Ecto neural progenitor cell (in vitro differentiated cells): ENCODE results near the gene NR3C2.
"Not testable (repeated sequence)": the region's sequence is repeated elsewhere in the genome, so short reads cannot be mapped to it uniquely, and the experiment has no call there.

ENCODE experiments used
- DNase-seq: peaks from one replicate; pipeline ENCODE4 v3.0.0-alpha.2; 2018; ENCODE audit warnings: low spot score

The NR3C2 gene

DNA sequence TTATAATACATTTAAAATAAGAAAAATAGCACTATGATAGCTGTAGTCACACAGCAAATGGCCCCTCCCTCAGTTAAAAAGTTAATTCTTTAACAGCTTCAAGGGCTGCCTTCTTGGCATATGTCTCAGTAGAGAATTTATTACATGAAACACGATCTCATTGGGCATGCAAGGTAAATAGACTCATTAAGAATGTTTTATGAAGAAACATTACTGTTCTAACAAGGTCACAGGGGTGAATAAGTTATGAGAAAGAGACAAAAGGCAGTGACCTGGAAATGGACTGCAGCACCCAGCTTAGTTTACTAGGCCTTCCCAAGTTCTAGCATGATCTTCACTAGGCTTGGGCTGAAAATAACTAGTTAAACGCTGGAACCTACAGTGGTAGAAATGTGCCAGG lies 277.7 kb downstream of the NR3C2 start:
- DNase-seq, result no peak

DNA sequence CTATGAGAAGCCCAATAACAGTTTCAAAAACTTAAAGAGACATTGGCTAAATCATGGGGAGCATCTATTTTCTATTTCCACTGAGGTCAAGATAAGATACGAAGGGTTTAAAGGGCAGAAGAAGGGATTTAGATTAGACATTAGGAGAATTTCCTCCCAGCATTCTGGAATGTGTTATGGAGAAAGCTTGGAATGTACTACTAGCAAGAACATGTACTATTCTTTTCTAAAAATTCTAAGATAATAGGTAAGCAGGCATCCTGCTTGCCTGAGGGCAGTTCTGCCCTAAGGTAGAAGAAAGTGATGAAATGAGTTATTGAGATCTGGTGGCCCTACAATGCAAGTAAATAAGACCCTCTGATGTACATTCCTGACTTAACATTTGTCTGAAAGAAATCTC lies 279.2 kb downstream of the NR3C2 start:
- DNase-seq, result no peak

DNA sequence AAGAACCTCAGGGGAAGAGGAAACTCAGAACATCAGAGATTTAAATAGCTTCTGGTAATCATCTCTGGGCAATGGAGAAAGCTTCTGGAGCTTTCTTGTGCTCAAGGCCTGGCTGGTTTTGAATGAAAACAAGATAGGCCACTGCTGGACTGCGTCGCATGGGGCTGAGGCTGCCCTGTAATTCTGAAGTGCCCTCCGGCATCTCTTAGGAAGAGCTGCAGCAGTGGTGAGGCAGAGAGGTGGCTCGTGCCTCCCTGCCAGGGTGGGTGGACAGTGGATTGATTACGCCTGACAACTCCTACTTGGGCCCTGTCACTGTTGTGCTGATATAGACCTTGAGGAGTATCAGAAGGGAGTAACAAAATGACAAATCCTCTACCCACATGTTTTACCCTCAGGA lies 279.7 kb downstream of the NR3C2 start:
- no peak for DNase-seq

DNA sequence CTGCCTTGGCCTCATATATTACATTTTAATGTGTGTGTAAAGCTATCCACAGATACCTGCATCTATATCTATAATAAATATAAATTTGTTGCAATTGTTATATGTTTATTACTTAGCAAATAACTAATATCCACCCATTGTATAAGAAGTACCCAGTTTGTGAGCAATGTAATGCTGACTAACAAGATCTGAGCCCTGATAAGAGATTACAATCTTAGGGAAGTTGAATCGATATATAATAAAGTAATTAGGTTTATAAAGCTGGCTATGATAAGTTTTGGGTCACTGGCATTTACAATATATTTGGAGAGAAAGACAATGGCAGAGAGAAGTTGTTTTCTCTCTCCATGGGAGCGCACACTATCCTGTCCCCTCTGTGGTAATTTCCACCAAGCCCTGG lies 280.6 kb downstream of the NR3C2 start:
- DNase-seq, result no peak

DNA sequence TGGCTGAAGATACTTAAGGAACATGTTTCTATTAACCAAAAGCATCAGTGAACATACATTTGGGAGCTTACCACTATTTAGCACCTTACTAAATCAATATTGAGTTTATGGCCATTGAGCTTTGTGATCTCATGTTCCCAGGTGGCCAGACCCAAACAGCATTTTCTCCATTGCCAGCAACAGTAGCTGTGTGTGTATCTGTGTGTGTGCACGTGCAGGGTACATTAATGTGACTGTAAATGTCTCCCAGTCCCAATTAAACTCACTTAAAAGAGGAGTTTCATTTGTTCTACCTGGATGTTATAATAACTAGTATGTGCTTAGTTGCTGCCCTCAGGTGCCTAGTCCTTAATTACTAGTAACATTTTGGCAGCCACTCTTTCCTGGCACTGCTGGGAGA lies 282.4 kb downstream of the NR3C2 start:
- DNase-seq, result no peak

DNA sequence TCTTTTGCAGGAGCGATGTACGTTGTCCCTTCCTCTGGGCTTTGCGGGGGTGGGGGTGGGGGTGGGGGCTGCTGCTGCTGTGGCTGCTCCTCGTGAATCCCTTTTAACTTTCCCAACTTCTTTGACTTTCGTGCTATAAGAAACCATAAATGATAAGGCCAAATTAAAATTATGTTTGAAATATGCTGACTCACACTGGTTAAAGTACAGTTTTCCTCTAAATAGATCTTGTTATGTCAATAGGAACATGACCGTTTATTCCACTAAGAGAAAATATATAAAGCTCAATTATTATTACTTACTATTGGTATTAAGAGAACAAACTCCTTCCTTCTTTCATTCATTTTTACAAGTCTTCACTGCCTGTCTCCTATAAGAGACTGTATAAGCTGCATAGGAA lies 287.4 kb downstream of the NR3C2 start:
- no peak for DNase-seq

DNA sequence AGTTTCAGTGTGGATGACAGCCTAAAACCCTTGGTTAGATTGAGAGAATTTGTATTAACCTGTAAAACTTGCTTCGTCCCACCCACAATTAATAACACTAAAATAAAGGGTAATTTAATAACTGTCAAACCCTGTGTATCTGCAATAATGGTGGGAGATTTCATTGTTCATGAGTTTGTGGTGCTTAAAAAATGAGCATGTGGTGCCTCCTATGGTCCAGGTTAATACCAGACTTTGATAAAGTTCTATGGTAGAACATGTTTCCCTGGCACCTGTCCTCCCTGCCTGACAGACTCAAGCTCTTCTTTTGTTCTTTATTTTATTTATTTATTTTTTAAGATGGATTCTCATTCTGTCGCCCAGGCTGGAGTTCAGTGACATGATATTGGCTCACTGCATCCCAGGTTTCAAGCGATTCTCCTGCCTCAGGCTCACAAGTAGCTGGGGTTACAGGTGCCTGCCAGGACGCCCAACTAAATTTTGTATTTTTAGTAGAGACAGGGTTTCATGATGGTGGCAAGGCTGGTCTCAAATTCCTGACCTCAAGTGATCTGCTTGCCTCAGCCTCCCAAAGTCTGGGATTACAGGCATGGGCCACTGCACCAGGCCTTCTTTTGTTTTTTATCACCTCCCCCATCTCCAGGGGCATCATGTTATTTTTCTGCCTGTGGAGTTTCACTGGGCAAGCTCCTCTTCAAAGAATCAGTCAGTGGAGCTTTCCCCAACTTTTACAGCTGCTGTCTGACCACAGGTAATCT lies 289.2 kb downstream of the NR3C2 start:
- no peak for DNase-seq

DNA sequence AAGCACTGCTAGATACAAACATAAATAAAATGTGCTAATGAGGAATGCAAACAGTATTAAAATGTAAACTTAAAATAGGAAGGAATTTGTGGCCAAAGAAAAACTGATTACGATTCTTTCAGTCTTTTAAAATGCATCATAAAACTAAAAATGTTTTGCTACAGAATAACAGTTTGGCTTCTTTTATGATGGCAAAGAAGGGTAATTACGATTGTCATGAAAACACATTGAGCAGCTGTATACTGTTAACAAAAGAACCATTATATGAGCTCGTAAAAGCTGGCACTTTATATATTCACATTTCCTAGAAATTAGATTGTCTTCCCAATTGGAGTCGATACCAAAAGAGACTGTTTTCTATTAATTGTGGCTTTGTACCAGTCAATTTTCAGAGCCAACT lies 290.4 kb downstream of the NR3C2 start:
- no peak for DNase-seq

DNA sequence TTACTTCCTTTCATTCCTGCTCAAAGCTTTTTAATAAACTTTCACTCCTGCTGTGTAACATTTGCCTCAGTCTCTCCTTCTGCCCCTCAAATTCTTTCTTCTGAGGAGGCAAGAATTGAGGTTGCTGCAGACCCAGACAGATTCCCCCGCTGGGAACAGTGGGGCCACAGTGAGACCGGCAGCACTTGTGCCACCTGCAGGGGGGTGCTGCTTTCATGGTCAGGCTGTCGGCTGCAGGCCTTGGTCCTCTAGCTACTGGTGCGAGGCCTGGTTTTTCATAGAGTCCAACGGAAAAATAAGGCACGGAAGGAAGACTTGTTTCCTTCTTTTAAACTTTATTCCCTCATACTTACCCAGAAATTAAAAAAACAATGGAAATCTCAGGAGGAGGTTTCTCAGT lies 296.7 kb downstream of the NR3C2 start:
- no peak for DNase-seq

DNA sequence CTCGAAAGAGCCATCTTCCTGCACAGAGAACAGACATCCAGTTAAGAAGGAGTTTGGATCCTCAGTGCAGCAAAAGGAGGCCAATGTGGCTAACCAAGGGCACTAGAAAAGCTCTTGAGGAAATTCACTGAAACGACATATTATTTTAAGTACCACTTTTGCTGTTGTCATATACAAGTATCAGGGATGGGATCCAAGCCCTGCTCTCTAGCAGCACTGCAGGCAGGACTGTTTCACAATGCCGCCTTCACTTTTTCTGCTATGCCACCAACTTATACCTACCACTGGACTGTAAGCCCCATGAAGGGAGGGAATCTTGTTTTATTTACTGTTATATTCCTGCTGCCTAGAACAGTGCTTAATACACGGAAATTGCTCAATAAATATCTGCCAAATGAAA lies 299.0 kb downstream of the NR3C2 start:
- DNase-seq, result no peak

DNA sequence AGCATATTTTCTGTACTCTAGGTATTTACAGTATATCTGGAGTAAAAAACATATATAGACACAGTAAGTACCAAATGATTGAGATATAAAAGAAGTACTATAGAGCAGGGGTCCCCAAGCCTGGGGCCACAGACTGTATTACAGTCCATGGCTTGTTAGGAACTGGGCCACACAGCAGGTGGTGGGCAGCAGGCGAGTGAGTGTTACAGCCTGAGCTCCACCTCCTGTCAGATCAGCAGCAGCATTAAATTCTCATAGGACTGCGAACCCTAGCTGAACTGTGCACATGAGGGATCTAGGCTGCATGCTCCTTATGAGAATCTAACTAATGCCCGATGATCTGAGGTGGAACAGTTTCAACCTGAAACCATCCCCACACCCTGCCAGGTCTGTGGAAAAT lies 300.7 kb downstream of the NR3C2 start:
- DNase-seq, result no peak

DNA sequence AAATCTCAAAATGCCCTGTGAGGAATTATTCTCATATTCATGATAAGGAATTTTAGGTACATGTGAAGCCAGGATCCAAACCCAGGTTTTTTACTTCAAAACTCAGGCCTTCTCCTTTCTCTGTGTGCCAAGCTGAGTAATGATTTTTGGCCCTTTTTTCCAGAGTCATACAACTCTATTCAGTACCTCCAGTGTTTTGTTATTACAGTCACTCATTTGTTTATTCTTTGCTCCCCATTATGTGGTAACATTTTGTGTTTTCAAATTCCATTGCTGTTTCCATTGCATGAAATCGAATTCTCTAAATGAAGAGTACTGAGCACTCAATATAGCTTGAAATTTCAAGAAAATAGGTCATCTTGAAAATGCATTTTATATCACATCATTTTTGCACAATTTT lies 315.4 kb downstream of the NR3C2 start:
- no peak for DNase-seq

DNA sequence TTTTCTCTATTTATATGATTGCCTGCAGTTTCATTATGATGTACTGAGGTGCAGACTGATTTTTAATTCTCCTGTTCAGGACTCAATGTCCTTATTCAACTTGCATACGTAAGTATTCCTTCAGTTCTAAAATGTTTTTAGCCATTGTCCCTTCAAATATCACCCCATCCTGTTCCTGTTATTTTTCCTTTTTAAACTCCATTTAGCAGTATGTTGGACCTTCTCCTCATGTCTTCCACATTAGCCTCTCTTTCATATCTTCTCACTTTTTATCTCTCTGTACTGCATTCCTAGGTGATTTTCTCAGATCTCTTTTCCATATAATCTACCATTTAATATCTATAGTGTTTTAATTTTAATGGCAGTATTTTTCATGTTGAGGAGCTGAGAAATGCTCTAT lies 317.7 kb downstream of the NR3C2 start:
- no peak for DNase-seq

DNA sequence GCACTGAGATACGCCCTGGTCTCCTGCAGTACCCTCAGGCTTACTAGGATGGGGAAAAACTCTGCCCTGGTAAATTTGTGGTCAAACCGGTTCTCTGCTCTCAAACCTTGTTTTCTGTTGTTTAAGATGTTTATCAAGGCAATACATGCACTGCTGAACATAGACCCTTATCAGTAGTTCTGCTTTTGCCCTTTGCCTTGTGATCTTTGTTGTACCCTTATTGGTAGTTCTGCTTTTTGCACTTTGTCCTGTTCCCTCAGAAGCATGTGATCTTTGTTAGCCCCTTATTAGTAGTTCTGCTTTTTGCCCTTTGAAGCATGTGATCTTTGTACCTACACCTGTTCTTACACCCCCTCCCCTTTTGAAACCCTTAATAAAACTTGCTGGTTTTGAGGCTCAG lies 319.1 kb downstream of the NR3C2 start:
- not testable (repeated sequence) for DNase-seq

DNA sequence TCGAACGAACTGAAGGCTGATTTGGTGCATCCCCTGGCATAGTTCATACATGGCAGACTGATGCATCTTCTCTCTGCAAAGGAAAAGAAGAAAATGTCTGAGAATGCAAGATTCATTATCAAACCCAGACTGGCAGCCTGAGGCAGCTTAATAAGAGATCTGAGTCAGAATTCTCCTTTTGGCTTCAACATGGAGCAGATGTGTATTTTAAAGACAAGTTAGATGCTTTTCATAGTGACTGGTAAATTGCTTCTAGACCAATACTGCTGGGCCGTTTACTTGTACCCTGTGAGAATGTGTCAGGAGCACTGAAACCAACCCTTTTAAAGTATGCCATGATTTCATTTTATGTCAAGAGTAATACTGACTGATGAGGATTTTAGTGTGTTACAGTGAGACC lies 322.0 kb downstream of the NR3C2 start:
- DNase-seq, result no peak

DNA sequence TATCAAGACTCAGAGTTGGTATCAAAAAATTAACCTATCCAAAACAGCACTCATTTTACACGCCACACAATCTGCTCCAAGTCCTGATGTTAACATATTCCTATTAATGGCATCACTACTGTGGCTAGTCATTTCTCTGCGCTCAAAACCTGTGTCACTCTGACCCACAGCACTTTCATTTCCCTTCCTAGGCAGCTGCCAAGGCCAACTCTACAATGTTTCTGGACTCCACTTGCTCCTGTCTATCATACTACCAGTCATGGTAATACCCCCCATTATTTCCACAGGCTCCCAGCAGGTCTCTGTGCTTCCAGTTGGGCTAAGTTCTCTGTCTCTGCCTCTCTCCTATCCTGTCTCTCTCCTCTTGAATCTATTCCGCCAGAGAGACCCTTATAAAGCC lies 323.6 kb downstream of the NR3C2 start:
- DNase-seq, result no peak

DNA sequence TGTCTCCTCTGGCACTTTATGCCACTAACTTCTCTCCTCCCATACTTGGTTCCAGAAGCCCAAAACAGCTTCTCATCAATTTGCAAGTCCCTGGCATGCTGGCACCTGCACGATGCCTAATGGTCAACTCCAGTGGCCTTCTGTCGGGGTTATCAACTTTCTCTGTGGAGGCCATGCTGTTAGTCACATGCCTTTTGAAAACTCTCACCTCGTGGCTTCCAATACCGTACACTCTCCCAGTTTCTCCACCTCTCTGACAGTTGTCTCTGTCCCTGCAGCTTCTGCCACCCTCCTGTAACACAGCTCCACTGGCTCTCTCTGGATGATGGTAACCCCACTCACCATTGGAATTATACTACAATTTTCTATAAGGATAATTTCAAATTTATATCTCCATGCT lies 324.0 kb downstream of the NR3C2 start:
- no peak for DNase-seq

DNA sequence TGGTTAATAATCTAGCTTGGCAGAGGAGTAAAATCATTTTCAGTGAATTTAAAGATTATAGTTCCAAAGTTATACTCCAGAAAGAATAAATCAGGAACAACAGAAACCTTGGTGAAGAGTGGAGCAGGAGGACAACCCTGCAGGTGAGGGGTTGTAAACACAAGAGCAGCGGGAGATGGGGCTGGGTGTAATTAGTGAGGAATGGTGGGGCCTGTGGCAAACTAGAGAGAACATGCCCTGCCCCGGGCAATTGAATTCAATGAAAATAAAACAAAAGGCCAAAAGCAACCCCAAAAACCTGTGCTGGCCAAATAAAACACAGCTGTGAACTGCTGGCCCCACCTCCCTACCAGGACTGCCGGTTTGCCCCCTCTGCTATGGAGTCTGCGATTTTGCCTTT lies 325.2 kb downstream of the NR3C2 start:
- no peak for DNase-seq

DNA sequence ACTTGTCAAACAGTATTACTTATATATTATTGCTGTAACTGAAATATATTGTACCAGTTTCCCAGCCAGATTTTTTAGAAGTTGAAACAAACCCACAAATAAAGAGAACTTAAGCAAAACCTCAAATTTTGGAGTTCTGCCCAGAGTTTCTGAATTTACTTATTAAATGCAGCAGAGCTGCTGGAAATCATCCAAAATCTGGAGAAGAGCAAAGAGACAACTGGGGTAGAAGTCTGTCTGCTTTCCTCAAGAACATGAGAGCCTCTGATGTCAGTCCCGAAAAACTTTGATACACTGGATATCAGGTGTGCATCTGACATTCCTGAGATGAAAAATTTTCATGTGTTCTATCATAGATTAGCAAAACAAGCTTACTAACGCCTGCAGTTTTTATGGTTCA lies 325.9 kb downstream of the NR3C2 start:
- DNase-seq, result no peak

DNA sequence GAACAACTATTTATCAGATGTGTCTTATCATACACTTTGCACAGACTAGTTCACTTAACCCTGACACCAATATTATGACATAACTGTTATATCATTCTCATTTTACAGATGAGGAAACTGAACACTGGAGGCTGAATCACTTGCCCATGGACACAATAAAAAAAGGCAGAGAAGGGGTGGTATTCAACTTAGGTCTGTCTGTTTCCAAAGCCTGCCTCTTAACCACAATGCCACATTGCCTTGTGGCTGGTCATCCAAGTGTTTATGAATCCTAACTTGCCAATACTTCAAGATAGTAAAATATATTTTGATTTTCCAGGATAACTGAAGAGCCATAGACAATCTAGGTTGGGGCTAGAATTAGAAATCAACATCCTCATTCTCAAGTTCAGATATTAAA lies 327.8 kb downstream of the NR3C2 start:
- DNase-seq, result no peak

DNA sequence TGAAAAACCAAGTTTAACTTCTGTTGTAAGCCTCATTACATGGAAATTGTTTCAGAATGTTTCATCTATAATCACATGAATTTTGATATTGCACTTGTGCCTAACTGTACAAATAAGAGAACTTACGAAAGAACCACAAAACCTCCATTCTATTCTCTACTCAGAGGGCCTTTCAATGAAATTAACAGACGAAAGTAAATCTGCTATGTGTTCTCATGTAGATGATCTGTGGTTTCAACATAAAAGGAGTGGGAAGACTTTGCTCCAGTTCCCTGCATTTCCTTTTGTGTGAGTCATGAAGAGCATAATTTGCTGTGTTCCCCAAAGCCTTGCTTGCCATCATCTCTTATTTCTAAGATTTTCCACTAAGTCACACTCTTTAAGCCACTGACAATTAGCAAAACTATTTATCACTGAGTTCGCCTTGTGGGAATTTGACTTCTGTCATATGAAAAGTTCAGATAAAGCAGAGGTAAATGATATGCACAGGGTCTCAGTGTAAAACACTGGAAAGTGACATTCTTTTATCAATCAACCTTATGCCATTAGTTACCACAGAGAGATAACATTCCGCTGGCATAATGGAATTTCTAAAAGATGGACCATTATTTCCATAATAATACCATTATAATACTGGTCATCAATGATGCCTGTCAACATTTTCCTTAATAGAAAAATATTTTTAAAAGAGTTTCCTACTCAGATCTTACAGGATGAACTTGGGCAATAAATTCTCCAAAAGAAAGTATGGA lies 329.8 kb downstream of the NR3C2 start:
- DNase-seq, result no peak

DNA sequence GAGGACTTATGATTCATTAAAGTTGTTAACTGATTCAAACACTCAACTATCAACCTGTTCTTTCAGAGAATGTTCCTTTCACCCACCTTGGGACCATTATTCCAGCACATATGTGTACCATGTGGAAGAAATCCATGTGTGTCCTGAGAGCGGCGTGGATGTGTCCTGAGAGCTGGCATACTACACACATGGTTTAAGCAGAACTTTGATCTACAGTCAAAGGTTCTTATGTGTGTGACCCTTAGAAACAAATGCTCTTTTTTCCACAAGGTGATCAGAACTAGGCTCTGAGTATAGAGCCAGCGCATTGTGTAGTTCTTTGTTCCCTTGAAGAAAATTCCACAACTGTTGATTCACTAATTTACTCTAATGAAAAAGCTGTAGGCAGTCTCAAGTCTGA lies 332.0 kb downstream of the NR3C2 start:
- no peak for DNase-seq

DNA sequence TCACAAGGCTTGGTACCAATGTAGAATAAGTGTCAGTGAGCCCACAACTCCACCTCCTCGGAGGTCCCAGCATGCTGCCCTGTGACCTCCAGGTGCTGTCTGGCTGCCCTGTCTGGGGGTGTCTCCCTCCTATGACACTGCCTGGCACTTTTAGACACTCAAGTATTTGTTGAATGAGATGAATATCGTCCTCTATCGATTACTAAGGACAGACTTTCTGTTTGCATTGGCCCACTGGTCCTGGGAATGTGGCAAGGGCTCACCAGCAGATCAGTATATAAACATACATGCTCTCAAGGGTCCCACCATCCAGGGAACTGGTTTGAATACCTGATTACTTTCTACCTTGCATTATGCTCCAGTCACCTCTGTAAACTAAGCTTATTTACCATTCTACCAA lies 333.0 kb downstream of the NR3C2 start:
- DNase-seq, result no peak

DNA sequence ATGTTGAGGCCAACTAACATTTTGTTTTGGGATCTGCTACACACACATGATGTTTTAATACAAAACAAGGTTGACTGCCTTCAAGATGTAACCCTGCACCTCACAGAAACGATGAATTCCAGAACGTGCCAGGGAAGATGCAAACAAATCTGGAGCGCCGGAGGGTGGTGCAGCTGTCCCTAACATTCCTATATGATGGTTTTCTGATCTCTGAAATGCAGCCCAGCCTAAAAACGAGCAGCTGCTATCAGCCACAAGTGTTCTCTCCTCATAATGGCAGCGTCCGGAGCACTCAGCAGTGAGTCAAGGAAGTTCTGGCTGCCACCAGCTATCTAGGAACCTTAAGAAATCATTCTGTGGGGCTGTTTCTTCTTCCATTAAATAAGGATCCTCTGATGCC lies 333.4 kb downstream of the NR3C2 start:
- no peak for DNase-seq
